ENCODE measurements around the gene IL24.
"Not testable (repeated sequence)": the region's sequence is repeated elsewhere in the genome, so short reads cannot be mapped to it uniquely, and the experiment has no call there.

IL24 gene

GRCh38 chr1:206897175-206897574 lies at the start of gene IL24:
Gene IL24, plus strand, starts transcription at chr1:206897443. Its CDS starts 390 bp downstream, at chr1:206897833.
- peak in 1 of 2 donors; percentile 67 for DNase-seq (ENCODE audit: low read depth in 1 of 2, low spot score in 1 of 2)

- no peak for DNase-seq (ENCODE audit: low read depth in 1 of 2, low spot score in 1 of 2)
Observed at GRCh38 chr1:206847946-206848345, 49.3 kb upstream of the IL24 start.

GRCh38 chr1:206850401-206850800 lies 46.8 kb upstream of the IL24 start:
- DNase-seq (ENCODE audit: low read depth in 1 of 2, low spot score in 1 of 2), result no peak

- no peak for DNase-seq (ENCODE audit: low read depth in 1 of 2, low spot score in 1 of 2)
Observed at GRCh38 chr1:206851341-206852010, 45.8 kb upstream of the IL24 start.

GRCh38 chr1:206852662-206853061 lies 44.6 kb upstream of the IL24 start:
- DNase-seq (ENCODE audit: low read depth in 1 of 2, low spot score in 1 of 2), result not testable (repeated sequence)

- DNase-seq (ENCODE audit: low read depth in 1 of 2, low spot score in 1 of 2), result not testable (repeated sequence)
Observed at GRCh38 chr1:206853696-206854095, 43.5 kb upstream of the IL24 start.

GRCh38 chr1:206854401-206855129 lies 42.7 kb upstream of the IL24 start:
- DNase-seq (ENCODE audit: low read depth in 1 of 2, low spot score in 1 of 2), result no peak

- DNase-seq (ENCODE audit: low read depth in 1 of 2, low spot score in 1 of 2), result no peak
Observed at GRCh38 chr1:206855859-206856258, 41.4 kb upstream of the IL24 start.

- DNase-seq (ENCODE audit: low read depth in 1 of 2, low spot score in 1 of 2), result no peak
Observed at GRCh38 chr1:206856674-206857464, 40.4 kb upstream of the IL24 start.

GRCh38 chr1:206859082-206859521 lies 38.1 kb upstream of the IL24 start:
- no peak for DNase-seq (ENCODE audit: low read depth in 1 of 2, low spot score in 1 of 2)

- no peak for DNase-seq (ENCODE audit: low read depth in 1 of 2, low spot score in 1 of 2)
Observed at GRCh38 chr1:206860165-206860564, 37.1 kb upstream of the IL24 start.

GRCh38 chr1:206863266-206863665 lies 34.0 kb upstream of the IL24 start:
- no peak for DNase-seq (ENCODE audit: low read depth in 1 of 2, low spot score in 1 of 2)

GRCh38 chr1:206864939-206865671 lies 32.1 kb upstream of the IL24 start, which contains the start of gene IL20:
Gene IL20, plus strand, starts transcription at chr1:206865623. Its CDS starts 230 bp downstream, at chr1:206865853.
- DNase-seq (ENCODE audit: low read depth in 1 of 2, low spot score in 1 of 2), result peak; percentile 74 to 82

- no peak for DNase-seq (ENCODE audit: low read depth in 1 of 2, low spot score in 1 of 2)
Observed at GRCh38 chr1:206866062-206866461, 31.2 kb upstream of the IL24 start.

- no peak for DNase-seq (ENCODE audit: low read depth in 1 of 2, low spot score in 1 of 2)
Observed at GRCh38 chr1:206867239-206867638, 30.0 kb upstream of the IL24 start.

- DNase-seq (ENCODE audit: low read depth in 1 of 2, low spot score in 1 of 2), result no peak
Observed at GRCh38 chr1:206867716-206868115, 29.5 kb upstream of the IL24 start.

GRCh38 chr1:206868264-206868663 lies 29.0 kb upstream of the IL24 start:
- no peak for DNase-seq (ENCODE audit: low read depth in 1 of 2, low spot score in 1 of 2)

- no peak for DNase-seq (ENCODE audit: low read depth in 1 of 2, low spot score in 1 of 2)
Observed at GRCh38 chr1:206872139-206872538, 25.1 kb upstream of the IL24 start.

- no peak for DNase-seq (ENCODE audit: low read depth in 1 of 2, low spot score in 1 of 2)
Observed at GRCh38 chr1:206873603-206874188, 23.5 kb upstream of the IL24 start.

GRCh38 chr1:206875752-206876377 lies 21.4 kb upstream of the IL24 start:
- DNase-seq (ENCODE audit: low read depth in 1 of 2, low spot score in 1 of 2), result no peak
